HFFc6 (cell line): ENCODE results near the gene HDAC5. TPM values are rescaled to one million over a fixed set of nuclear protein-coding genes. Genes with fewer than 3 reads are reported as not detected.
A peak's percentile ranks its signal among the peaks of the same experiment; 100 is the strongest.

Experiments used
- DNase-seq: peaks from one replicate; pipeline ENCODE4 v3.0.0-alpha.2; 2018
- H3K27ac Mint-ChIP-seq: 2 replicates; pipeline ENCODE4 v1.8.0; 2020; ENCODE audit warnings: mild to moderate bottlenecking, mixed read lengths
- H3K27me3 Mint-ChIP-seq: 2 replicates; pipeline ENCODE4 v1.8.0; 2021; ENCODE audit warnings: mild to moderate bottlenecking, moderate library complexity, mixed read lengths; ENCODE audit not compliant: insufficient read depth
- H3K36me3 Mint-ChIP-seq: 2 replicates; pipeline ENCODE4 v1.8.0; 2021; ENCODE audit warnings: low read depth, mixed read lengths
- H3K4me1 Mint-ChIP-seq: 2 replicates; pipeline ENCODE4 v1.8.0; 2020; ENCODE audit warnings: low read depth, mixed read lengths
- H3K4me3 Mint-ChIP-seq: 2 replicates; pipeline ENCODE4 v1.8.0; 2020; ENCODE audit warnings: mild to moderate bottlenecking, moderate library complexity, mixed read lengths
- H3K9me3 Mint-ChIP-seq: 2 replicates; pipeline ENCODE4 v1.8.0; 2020; ENCODE audit warnings: mild to moderate bottlenecking, mixed read lengths
- CTCF ChIP-seq: fragments of 200-600 bp; sonication (generic); IDR thresholded peaks from 2 replicates; pipeline ENCODE4 v1.5.0; 2021; ENCODE audit warnings: antibody characterized with exemption, mild to moderate bottlenecking
- total RNA-seq, 6 experiments: library from RNA; stranded (reverse); fragmentation: NEBNext Ultra II Directional; extraction: Animal tissue kit (Norgen Biotek cat#: 25700); gene quantifications; 2 replicates in 1 of 6; 3 replicates in 5 of 6; pipeline ENCODE4 v1.2.3, GENCODE V29; 2021

The HDAC5 gene
- total RNA-seq, 6 experiments from 2014 or later = 63.4 to 87.4 (median 78.7) TPM

DNA sequence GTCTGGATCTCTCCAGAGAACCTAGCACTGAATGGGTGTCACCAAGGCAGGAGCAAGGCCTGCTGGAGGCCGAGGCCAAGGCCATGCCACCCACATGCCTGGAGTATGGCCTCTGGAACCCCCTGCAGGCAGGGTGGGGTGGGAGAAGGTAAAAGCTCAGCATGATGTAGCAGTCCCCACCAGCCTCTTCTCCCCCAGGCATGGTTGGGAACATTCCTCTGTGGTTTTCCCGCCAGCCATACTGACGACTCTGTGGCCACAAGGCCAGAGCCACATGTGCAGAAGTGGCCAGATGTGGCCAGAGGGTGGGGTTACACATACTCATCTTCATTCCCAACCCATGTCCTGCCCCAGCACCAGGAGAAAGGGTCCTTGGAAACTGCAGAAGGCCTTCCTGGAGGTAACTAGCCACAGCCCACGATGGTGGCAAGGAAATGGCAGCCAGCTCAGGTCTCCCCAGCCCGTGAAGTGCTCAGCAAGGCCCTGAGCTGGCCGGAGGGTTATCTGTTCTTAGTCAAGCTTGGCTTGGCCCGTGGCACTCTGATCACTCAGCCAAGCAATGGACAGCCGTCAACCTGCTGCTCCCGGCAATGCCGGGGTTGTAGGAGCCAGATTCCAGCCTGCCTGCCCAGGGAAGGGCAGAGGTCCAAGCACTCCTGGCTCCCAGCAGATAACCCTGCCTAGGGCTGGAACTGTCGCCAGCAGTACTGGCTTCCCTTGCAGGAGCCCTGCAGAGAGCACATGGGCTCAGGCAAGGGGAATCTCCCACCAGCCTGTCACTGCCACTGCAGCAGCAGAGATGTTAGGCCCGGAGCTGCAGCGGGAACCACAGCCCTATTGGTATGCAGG lies 26.1 kb downstream of the HDAC5 start:
- peak; percentile 42 for TF ChIP-seq CTCF
- peak overlapping the region; percentile 99 for H3K27ac Mint-ChIP-seq
- H3K4me1 Mint-ChIP-seq = peaks cover 57% of the 10 kb centered on the region
- no peaks in the 10 kb centered on the region for H3K9me3 Mint-ChIP-seq
- H3K36me3 Mint-ChIP-seq = peaks cover 6% of the 10 kb centered on the region; the same call in 1 of the 2 replicates
- peak; percentile 52 for DNase-seq
- H3K27me3 Mint-ChIP-seq = peaks cover 2% of the 10 kb centered on the region; the same call in 1 of the 2 replicates
- H3K4me3 Mint-ChIP-seq = no peak overlapping the region; the same call in 1 of the 2 replicates

DNA sequence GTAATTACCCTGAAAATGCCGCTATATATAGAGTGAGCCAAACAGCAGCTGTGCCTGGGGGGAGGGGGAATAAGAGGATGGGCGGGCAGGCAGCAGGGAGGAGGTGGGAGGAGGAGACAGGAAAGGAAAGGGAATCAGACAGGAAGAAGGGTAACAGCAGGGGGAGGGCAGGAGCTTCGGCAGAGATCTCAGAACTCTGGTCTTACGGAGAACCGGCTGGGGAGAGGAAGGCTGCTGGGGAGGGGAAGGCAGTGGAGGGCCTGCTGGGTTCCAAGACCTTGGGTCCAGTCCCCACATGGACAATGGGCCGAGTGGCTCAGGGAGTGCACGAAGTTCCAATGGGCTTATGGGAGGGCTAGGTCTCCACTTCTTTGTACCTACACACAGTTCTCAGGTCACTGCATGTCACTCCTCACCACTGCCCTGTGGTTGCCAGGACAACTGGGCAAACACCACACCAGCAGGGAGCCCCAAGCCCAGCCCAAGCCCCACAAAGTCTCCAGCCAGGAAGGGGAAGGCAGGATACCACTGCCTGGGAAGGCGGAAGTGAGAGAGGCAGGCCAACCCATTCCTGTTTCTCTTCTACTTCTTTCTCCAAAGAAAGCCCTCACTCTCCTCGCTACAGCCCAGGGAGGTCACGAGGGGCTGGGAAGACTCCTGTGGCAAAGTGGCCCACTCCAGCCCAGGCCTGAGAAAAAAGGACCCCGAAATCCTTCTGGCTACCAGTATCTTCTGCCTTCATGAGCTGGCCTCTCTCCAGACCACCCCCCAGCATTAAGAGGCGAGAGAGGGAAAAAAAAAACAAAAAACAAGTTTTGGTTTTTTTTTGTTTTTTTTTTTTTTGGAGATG lies 27.6 kb downstream of the HDAC5 start:
- DNase-seq = peak; percentile 88
- H3K36me3 Mint-ChIP-seq = peaks cover 6% of the 10 kb centered on the region; the same call in 1 of the 2 replicates
- peak overlapping the region; percentile 99 for H3K27ac Mint-ChIP-seq
- peaks cover 45% of the 10 kb centered on the region for H3K4me1 Mint-ChIP-seq
- H3K27me3 Mint-ChIP-seq = peaks cover 2% of the 10 kb centered on the region
- TF ChIP-seq CTCF = peak; percentile 47
- peak overlapping the region; percentile 82 for H3K4me3 Mint-ChIP-seq
- no peaks in the 10 kb centered on the region for H3K9me3 Mint-ChIP-seq

DNA sequence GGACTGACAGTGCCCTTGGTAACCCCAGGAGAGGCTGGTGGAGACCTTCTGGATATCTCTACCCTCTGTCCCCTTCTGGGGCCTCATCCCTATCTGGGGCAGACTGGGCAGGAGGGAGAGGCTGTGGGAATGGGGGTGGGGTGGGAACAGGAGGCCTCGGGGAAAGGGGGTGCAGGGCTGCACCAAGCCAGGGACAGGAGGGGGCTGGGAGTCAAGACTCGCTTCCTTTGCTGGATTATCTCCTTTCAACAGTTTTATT lies 28.1 kb downstream of the HDAC5 start:
- Mint-ChIP-seq H3K9me3 (no peaks in the 10 kb centered on the region), H3K36me3 (peaks cover 6% of the 10 kb centered on the region; the same call in 1 of the 2 replicates), H3K27me3 (peaks cover 2% of the 10 kb centered on the region), H3K4me3 (peak overlapping the region; percentile 82), H3K27ac (peak overlapping the region; percentile 99), H3K4me1 (peaks cover 45% of the 10 kb centered on the region)
- TF ChIP-seq CTCF = no peak
- DNase-seq = no peak

DNA sequence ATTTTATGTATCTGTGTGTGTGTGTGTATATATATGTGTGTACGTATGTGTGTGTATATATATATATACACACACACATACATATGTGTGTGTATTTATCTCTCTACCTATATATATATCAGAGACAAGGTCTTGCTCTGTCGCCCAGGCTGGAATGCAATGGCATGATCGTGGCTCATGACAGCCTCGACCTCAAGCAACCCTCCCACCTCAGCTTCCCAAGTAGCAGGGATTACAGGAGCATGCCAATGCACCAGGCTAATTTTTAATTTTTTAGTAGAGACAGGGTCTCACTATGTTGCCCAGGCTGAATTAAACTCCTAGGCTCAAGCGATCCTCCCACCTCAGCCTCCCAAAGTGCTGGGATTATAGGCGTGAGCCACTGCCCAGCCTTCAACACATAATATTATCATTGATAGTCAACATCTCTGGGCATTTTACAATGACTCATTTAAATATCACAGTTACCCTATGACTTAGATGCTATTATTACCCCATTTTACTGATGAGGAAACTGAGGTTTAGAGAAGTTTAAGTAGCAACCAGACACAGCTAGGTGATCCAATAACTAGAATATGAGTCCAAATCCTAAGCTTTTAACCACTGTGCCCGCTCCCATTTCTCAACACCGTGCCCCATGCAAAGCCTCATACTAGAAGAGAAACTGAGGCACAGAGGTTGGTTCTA lies 28.6 kb downstream of the HDAC5 start:
- no peaks in the 10 kb centered on the region for H3K9me3 Mint-ChIP-seq
- peaks cover 6% of the 10 kb centered on the region; the same call in 1 of the 2 replicates for H3K36me3 Mint-ChIP-seq
- no peak for DNase-seq
- TF ChIP-seq CTCF = no peak
- H3K27me3 Mint-ChIP-seq = peaks cover 2% of the 10 kb centered on the region
- peak overlapping the region; percentile 82; the same call in 1 of the 2 replicates for H3K4me3 Mint-ChIP-seq
- H3K27ac Mint-ChIP-seq = peak overlapping the region; percentile 99
- H3K4me1 Mint-ChIP-seq = peaks cover 40% of the 10 kb centered on the region

DNA sequence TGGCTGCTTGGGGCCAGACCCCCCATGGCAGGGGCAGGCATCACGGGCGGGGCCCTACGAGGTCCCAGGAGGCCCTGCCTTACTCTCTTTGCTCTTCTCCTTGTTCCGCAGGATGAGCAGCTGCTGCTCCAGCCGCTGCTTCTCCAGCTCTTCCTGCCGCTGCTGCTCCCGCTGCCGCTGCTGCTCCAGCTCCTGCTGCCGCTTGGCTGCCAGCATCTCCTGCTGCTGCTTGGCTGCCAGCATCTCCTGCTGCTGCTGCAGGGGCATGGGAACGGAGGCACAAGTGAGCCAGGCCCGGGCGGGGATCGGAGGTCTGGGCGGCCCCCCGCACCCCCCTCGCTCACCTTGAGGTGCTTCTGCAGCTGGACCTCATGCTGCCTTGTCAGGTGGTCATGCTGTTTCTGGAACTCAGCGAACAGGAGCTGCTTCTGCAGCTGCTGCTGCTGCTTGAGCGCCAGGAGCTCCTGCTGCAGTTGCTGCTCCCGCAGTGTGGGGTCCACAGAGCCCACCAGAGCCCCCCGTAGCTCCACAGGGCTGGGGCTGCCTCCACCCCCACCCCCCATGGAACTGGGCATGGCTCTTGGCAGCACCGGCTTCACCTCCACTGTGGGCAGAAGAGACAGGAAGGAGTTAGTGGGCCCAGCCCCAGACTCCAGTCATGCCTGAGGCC lies 30.1 kb downstream of the HDAC5 start:
- Mint-ChIP-seq H3K4me1 (peaks cover 43% of the 10 kb centered on the region), H3K27ac (no peak overlapping the region), H3K9me3 (no peaks in the 10 kb centered on the region), H3K27me3 (peaks cover 2% of the 10 kb centered on the region), H3K4me3 (no peak overlapping the region), H3K36me3 (peaks cover 12% of the 10 kb centered on the region)
- no peak for DNase-seq
- TF ChIP-seq CTCF = no peak
